ENCODE measurements around the gene REXO1.

Gene REXO1

GRCh38 chr19:1790054-1790792, 58.1 kb downstream of the REXO1 start:
- no peak for DNase-seq (ENCODE audit: low read depth)

DNA sequence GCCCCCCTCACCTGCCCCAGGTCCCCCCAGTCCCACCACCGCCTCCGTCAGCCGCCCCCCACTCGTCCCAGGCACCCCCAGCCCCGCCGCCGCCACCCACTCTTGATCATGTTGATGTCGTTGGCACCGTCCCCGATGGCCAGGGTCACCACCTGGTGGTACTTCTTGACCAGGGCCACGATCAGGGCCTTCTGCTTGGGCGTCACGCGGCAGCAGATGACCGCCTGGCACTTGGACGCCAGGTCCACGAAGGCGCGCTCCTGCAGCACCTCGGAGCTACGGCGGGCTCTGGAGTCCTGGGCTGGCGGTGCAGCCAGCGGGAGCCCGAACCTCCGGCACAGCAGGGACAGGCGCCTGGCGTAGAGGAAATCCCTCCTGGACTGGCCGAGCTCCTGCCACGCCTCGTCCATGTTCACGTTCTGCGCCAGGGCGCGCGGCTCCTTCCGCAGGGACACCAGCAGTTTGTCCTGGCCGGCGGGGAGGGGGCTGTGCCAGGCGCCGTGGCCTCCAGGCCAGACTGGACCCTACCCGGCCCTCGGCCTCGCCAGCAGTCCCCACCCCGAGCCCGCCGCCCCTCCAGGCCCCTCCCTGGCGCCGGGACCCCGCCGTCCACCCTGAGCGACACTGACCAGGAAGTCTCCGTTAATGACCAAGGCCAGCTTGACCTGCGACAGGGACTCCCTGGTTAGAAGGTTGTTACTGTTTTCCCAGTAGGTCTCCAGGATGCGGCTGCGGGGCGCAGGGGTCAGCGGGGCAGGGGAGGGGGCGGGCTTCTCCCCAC, 58.8 kb downstream of the REXO1 start:
- DNase-seq (ENCODE audit: low read depth) = no peak

DNA sequence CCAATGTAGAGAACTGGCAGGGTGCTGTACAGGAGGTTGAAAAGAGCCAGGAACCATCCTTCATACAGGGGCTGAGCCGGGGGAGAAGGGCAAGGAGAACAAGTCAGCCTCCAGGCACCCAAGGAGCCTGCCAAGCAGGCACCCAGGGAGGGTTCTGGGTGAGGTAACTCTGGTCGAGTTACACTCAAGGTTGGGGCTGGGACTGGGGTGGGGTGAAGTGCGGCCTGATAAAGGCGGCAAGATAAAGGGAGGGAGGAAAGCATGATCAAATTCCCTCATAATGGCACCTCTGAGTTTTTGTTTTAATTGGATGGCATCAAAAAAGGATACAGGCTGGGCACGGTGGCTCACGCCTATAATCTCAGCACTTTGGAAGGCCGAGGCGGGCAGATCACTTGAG, 61.2 kb downstream of the REXO1 start:
- no peak for DNase-seq (ENCODE audit: low read depth)

DNA sequence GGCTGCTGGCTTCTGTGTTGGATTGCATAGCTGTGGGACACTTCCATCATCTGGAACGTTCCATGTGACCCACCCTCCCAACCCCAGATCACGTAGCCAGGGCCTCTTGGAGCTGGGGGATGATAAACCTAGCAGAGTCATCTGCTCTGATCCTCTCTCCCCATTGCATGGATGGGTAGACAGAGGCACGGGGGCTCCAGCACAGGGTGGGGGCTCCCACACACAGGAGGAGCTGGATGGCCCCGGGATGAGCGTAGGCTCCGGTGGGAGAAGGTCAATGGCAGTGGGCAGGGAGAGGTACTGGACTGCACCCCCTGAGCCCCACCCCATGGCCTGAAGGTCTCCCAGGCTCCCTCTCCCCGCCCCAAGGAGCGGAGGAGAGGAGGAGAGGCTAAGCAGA, 61.6 kb downstream of the REXO1 start:
- no peak for DNase-seq (ENCODE audit: low read depth)

DNA sequence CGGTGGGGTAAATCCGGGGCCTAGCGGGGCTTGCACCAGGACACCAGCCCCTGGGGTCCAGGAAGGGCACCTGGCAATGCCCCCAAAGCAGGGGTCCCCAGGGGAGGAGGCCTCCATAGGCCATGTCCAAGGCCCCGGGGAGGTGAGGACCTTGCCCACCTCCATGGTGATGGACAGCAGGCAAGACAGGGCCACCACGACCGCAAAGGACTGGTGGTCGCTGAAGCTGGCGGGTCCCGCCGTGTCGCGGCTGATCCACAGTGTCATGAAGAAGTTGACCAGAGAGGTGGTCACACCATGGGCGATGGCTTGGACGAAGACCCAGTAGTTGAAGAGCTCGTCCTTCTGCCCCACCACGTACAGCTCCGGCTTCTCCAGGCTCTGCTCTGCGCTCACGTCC, 63.0 kb downstream of the REXO1 start:
- no peak for DNase-seq (ENCODE audit: low read depth)

DNA sequence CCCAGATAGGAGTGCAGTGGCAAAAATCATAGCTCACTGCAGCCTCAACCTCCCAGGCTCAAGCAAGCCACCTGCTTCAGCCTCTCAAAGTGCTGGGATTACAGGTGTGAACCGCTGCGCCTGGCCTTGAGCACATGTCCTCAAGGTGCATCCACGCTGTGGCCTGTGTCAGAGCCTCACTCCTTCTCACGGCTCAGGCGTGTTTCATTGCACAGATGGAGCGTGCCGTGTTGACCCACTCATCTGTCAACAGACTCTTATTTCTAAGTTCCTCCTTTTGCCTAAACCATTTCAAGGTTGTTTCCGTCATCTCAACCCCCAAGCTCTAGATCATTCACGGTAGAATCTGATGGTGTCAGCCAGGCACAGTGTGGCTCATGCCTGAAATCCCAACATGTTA, 64.4 kb downstream of the REXO1 start:
- DNase-seq (ENCODE audit: low read depth) = no peak

GRCh38 chr19:1783354-1783753, 64.9 kb downstream of the REXO1 start:
- no peak for DNase-seq (ENCODE audit: low read depth)

GRCh38 chr19:1782521-1782920, 65.8 kb downstream of the REXO1 start:
- no peak for DNase-seq (ENCODE audit: low read depth)

GRCh38 chr19:1780272-1780958, 67.9 kb downstream of the REXO1 start:
- DNase-seq (ENCODE audit: low read depth) = no peak

DNA sequence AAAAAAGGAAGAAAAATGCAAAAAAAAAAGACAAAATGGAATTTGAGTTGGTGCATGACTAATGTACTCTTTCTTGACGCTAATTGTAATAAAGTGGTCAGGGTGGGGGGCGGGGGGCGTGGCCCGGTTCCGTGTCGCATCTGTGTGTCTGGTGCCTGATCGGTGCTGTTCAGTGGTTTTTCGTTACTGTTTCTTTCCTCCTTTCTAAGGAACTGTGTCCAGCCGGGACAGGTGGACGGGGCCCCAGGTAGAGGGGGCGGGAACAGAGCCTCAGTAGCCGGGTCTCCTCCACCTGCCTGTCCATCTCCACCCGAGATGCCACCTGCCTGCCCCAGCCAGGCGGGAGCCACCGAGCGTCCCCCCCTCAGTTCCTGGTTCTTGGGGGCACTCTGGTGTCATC, 68.7 kb downstream of the REXO1 start:
- no peak for DNase-seq (ENCODE audit: low read depth)

DNA sequence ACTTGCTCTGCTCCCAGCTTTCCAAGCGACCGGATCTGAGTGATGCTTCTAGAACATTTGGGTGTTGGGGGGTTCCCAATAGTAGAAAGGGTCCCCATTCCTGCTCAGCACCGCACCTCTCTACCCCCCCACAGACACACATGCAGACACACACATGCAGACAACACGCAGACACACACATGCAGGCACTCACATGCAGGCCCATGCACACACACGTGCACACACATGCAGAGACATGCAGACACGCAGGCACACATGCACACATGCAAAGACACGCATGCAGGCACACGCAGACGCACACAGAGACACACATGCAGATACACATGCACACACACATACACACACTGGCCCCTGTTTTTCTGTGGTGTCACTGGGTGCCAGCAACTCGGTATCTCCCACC, 71.1 kb downstream of the REXO1 start:
- DNase-seq (ENCODE audit: low read depth) = no peak

- no peak for DNase-seq (ENCODE audit: low read depth)
Measured at GRCh38 chr19:1776606-1777147, 71.6 kb downstream of the REXO1 start.

DNA sequence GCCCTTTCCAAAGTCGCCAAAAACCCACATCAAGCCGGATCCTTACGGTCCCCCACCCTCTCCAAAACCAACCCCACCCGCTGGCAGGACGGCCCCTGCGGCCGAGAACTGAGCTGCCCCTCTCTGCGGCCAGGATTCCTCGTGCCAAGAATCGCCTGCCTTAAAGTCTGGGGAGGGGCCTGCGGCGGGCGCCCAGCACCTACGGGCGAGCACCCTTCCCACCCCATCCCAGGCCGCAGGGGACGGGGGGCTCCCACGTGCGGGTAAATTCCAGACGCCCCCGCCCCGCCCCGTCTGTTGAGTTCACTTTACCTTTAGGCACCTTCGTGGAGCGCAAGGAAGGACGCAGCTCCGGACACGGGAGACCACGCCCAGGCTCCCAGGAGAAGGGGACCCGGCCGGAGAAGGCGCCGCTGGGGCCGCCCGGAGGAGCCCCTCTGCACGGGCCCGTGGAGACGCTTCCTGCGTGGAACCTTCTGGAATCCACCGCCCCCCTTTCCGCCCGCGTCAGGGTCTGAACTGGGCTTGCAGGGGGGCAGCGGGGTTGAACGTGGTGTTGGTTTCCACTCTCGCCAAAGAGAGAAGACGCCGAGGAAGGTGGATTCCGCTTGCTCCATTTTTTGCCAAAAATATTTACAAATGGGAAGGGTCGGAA, 72.2 kb downstream of the REXO1 start:
- DNase-seq (ENCODE audit: low read depth) = no peak

- DNase-seq (ENCODE audit: low read depth) = no peak
Measured at GRCh38 chr19:1774989-1775772, 73.1 kb downstream of the REXO1 start.

GRCh38 chr19:1773184-1773583, 75.1 kb downstream of the REXO1 start:
- DNase-seq (ENCODE audit: low read depth) = no peak

DNA sequence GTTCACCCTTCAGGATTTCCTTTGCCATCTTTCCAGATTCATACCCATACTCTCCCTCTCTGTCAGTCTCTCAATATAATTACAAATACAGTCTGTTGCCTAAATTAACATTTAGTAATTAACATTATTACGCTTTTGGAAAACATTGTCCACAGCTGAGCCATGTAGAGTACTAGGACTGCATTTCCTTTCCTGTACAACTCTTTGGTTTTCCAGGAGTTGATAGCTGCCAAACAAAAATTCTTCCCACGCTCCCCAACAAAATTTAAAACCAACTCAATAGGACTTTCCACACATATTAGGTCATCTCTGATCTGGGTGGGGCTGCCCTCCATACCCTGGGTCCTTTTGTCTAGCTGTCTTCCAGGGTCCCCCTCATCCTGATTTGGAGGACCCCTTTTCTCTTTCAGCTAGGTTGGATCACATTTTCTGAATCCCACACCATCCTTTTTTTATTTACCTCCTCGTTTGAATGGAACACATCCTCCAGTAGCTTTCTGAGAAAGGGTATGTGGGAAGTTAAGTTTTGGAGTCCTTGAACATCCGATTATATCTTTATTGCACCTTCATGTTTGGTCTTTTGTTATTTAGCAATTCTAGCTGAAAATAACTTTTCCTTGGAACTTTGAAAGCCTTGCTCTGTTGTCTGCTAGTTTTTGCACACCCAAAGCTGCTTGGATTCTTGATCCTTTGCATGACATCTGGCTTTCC, 77.3 kb downstream of the REXO1 start:
- no peak for DNase-seq (ENCODE audit: low read depth)

DNA sequence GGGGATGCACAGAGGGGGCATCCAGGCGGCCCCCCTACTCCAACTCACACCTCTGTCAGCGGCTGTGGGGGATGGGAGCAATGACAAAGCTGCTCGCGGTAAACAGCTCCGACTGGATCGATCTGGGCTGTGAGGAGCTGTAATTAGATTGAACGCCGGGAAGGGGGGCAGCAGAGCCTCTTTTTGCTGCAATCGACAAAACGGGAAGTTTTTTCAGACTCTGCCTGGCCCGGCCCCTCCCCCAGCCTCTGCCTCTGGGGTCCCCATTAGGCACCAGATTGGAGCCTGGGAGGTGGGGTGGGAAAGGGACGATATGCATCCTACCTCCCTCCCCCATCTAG, 78.7 kb downstream of the REXO1 start:
- no peak for DNase-seq (ENCODE audit: low read depth)

DNA sequence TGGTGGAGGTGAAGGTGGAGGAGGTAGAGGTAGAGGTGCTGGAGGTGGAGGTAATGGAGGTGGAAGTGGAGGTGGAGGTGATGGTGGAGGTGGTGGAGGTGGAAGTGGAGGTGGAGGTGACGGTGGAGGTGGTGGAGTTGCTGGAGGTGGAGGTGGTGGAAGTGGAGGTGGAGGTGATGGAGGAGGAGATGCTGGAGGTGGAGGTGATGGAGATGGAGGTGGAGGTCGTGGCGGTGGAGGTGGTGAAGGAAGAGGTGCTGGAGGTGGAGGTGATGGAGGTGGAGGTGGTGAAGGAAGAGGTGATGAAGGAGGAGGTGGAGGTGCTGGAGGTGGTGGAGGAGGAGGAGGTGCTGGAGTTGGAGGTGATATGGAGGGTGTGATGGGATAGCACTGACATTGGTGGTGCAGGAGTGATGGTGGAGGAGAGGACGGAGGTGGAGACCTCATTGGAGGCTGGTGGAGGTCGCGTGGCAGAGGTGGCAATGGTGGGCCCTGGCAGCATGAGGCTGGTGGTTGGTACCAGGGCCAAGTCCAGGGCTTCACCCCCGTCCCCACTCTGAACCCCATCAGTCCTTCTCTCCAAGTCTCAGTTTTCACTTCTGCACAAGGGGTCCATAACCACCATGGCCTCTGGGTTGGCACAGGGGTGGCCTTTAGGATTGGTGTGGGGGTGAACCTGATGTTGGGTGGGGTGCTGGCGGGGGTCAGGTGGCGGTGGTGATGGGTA, 79.2 kb downstream of the REXO1 start:
- no peak for DNase-seq (ENCODE audit: low read depth)

DNA sequence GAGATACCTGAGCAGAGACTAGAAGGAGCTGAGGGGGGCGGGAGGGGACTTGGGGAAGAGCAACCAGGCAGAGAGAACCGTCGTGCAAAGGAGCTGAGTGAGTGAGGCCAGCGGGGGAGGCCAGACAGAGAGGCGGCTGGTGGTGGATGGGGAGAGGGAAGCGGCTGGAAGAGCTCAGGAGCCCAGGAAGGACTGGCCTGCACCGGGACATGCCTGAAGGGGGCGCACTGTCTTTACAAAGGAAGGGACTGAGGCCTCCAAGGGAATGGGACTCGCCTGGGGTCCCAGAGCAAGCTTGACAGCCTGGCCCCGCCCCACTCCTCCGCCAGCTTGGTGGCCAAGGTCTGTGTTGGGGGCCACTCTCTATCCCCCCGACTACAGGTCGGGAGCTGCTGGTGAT, 80.0 kb downstream of the REXO1 start:
- no peak for DNase-seq (ENCODE audit: low read depth)

- no peak for DNase-seq (ENCODE audit: low read depth)
Measured at GRCh38 chr19:1767464-1767933, 80.8 kb downstream of the REXO1 start.

Measured in fibroblast of the conjunctiva (primary cell).